A375 (cell line): Measurements from ENCODE around the gene QRFP. TPM values are rescaled to one million over a fixed set of nuclear protein-coding genes. Genes with fewer than 3 reads are reported as not detected.

Source experiments
- total RNA-seq: library from RNA; depleted of rRNA; stranded (reverse); fragments of >200 nt; shearing (Covaris generic); gene quantifications from 2 replicates; pipeline ENCODE4 v1.2.3, GENCODE V29; 2014; rRNA removed

The QRFP gene
- not detected in 2 replicates for total RNA-seq

GRCh38 chr9:130896233-130897014 lies at the start of gene QRFP:
TSS of gene QRFP (minus strand) at chr9:130896812. CDS start at chr9:130893838, 2,974 bp downstream.

GRCh38 chr9:130938652-130939404 lies 42.2 kb upstream of the QRFP start, which contains the start of gene FIBCD1:
TSS of gene FIBCD1 (minus strand) at chr9:130939247. CDS start at chr9:130938607, 640 bp downstream.

Other genes with a start within 250 kb of the QRFP start
- gene PRDM12, start 232.2 kb downstream of the QRFP start, total RNA-seq: 0.08 and 0.11 TPM in 2 replicates
- gene EXOSC2, start 203.0 kb downstream of the QRFP start, total RNA-seq: 70.8 and 84.0 TPM in 2 replicates
- 30.1 and 30.9 TPM in 2 replicates for gene ABL1, start 61.6 kb downstream of the QRFP start, total RNA-seq
- gene FIBCD1, start 42.4 kb upstream of the QRFP start, total RNA-seq: 1.1 and 6.1 TPM in 2 replicates
- 0.11 and 1.5 TPM in 2 replicates for gene LAMC3, start 112.4 kb upstream of the QRFP start, total RNA-seq
- 30.1 and 30.9 TPM in 2 replicates for gene AIF1L, start 199.7 kb upstream of the QRFP start, total RNA-seq
- 23.5 and 24.2 TPM in 2 replicates for gene NUP214, start 228.8 kb upstream of the QRFP start, total RNA-seq